ENCODE measurements around the gene CTSA.

CTSA gene

DNA sequence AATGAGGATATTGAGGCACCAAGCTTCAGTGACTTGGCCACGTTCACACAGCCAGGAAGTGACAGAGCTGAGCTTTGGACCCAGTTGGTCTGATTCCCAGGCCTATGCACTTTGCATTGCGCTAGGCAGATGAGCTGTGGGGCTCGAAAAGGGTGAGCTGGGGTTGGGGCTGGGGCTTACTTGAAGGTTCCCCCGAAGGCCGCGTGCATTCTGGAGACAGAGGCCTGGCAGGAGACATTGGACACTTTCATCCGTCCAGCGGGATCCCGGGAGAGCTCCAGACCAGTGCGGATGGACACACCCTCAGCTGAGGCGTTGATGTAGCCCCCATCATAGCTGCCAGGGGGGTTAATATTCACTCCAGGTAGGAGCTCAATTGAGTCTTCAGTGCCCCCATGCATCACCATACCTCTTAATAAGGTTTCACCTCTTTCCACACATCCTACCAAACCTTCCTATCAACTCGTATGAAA is 18.2 kb downstream of the CTSA start:
- Histone ChIP-seq H3K27ac (ENCODE audit: low read length) (no peak overlapping the region), H3K4me3 (ENCODE audit: low read length in 2 of 2) (no peak overlapping the region)

DNA sequence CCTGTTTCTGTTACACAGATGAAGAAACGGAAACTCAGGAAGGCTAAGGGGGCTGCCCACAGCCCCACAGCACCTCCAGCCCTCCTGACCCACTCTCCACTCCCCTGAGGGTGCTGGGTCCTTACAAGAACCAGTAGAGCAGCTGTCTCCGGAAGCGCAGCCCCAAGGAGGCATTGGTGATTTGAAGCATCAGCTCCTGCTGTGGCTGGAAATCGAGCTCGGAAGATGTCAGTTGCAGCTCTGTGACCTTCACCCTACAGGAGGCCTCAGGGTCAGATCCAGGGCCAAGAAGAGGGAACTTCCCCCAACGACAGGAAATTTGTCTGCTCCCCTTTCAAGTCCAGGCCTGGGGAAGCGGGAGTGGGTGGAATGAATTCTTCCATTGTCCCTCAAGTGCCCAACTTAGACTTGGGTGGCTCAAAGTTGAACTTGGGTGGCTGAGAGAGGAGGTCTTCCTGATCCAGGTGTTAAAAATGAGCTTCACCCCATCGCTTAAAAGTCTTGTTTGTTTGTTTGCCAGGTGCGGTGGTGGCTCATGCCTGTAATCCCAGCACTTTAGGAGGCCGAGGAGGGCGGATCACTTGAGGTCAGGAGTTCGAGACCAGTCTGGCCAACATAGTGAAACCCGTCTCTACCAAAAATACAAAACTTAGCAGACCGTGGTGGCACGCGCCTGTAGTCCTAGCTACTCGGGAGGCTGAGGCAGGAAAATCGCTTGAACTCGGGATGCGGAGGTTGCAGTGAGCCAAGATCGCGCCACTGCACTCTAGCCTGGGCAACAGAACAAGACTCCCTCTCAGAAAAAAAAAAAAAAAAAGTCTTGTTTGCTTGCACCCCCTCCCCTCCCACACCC is 18.9 kb downstream of the CTSA start:
- Histone ChIP-seq H3K27me3 (ENCODE audit: control insufficient read depth in 1 of 2, insufficient read depth in 2 of 2, low read length in 2 of 2) (no peaks in the 10 kb centered on the region), H3K9ac (ENCODE audit: low read length in 2 of 2) (no peak overlapping the region), H3K27ac (ENCODE audit: low read length) (no peak overlapping the region), H3K4me1 (ENCODE audit: control insufficient read depth, insufficient read depth, low read length) (peaks cover 20% of the 10 kb centered on the region), H3K36me3 (ENCODE audit: control insufficient read depth in 2 of 2, insufficient read depth in 2 of 2, low read length in 2 of 2) (peaks cover 0 to 2% of the 10 kb centered on the region in 2 donors), H3K4me3 (ENCODE audit: low read length in 2 of 2) (peak overlapping the region; percentile 1 to 54), H3K9me3 (ENCODE audit: control insufficient read depth in 2 of 2, low read length in 2 of 2) (no peaks in the 10 kb centered on the region)

More for the DNA sequence above, 18.2 kb downstream of the CTSA start:
- Histone ChIP-seq H3K9ac (ENCODE audit: low read length in 2 of 2) (no peak overlapping the region), H3K9me3 (ENCODE audit: control insufficient read depth in 2 of 2, low read length in 2 of 2) (no peaks in the 10 kb centered on the region), H3K4me1 (ENCODE audit: control insufficient read depth, insufficient read depth, low read length) (peaks cover 20% of the 10 kb centered on the region), H3K27me3 (ENCODE audit: control insufficient read depth in 1 of 2, insufficient read depth in 2 of 2, low read length in 2 of 2) (no peaks in the 10 kb centered on the region), H3K36me3 (ENCODE audit: control insufficient read depth in 2 of 2, insufficient read depth in 2 of 2, low read length in 2 of 2) (peaks cover 0 to 5% of the 10 kb centered on the region in 2 donors)

DNA sequence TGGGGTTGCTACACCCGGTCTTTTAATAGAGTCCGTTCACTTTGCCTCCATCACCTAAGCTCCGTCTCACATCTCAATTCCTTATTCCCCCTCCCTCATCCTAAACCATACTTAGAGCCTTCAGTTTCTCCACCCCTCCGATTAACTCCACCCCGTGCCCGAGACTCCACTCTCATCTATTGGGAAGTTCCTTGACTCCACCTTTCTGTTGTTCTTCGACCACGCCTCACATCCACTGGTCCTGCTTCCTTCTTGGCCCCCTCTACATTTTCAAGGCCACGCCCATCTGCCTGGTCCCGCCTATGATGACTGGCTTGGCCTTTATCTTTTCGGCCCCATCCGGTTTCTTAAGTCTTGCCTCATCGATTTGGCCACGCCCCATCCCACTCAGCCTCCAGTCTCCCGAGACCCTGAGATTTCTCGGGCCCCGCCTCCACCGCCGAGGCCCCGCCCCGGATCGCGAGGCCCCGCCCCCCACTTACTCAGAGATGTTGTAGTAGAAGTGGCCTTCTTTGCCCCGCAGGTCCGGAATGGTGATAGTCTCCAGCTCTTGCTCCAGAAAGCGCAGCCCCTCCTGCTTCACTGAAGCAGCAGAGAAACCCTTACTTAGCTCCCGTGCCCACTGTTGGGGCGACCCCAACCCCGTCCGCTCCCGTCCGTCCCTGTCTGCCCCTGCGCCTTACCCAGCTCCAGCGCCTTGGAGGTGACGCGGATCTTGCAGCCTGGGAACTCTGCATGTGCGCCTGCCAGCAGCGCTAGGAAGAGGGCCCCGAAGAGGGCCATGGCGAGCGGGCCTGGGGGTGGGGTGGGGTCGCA is 19.7 kb downstream of the CTSA start:
- no peaks in the 10 kb centered on the region for H3K9me3 ChIP-seq (ENCODE audit: control insufficient read depth in 2 of 2, low read length in 2 of 2)

DNA sequence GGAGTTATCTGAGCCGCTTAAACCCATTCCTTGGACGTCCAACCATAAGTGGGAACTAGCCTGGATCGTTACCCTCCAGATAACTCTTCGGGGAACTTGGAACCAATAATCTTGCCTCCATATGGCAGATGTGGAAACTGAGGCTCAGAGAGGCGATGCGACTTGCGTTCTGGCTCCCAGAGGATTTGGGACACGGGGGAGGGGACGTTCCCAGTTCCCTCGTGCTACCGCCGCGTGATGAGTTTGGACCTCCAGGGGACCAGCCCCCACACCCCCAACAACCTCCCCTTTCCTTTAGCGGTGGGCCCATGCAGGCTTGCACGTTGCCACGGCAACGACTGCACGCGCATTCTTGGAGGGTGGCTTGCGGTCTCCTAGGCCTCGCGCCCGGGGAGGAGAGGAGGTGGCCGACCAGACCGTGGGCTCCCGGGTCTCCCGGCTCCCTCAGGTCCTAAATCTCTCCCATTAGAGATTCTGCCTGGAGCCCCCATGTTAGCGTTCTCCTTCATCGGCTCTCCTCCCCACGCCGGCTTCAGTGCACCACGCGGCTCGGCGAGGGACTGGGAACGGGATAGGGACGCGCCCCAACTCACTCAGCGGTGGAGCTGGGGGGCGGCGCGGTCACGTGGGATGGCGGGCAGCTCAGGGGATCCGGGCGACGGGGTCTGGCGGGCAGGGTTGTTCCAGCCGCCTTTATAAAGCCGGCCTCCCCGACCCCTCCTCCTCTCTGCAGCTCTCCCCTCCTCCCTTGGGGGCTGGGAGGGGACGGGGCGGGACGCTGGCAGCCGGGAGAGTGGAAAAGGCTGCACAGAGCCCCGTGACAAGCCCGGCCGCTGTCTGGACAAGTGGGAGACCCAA is 20.6 kb downstream of the CTSA start, which contains the start of gene PLTP:
Gene PLTP, minus strand, starts transcription at position 670 of the 858 bp plus-strand sequence. CDS start 703 bp downstream, outside the sequence.
- H3K36me3 ChIP-seq (ENCODE audit: control insufficient read depth in 2 of 2, insufficient read depth in 2 of 2, low read length in 2 of 2) = no peaks in the 10 kb centered on the region
- H3K9ac ChIP-seq (ENCODE audit: low read length in 2 of 2) = peak within 1 kb of the TSS; percentile 60 to 68
- H3K4me1 ChIP-seq (ENCODE audit: control insufficient read depth, insufficient read depth, low read length) = peaks cover 20% of the 10 kb centered on the region
- no peaks in the 10 kb centered on the region for H3K9me3 ChIP-seq (ENCODE audit: control insufficient read depth in 2 of 2, low read length in 2 of 2)
- peak within 1 kb of the TSS; percentile 69 to 78 for H3K4me3 ChIP-seq (ENCODE audit: low read length in 2 of 2)
- H3K27ac ChIP-seq (ENCODE audit: low read length) = peak within 1 kb of the TSS; percentile 69
- H3K27me3 ChIP-seq (ENCODE audit: control insufficient read depth in 1 of 2, insufficient read depth in 2 of 2, low read length in 2 of 2) = no peaks in the 10 kb centered on the region

More for the DNA sequence above, 19.7 kb downstream of the CTSA start:
- peak overlapping the region; percentile 69 to 78 for H3K4me3 ChIP-seq (ENCODE audit: low read length in 2 of 2)
- H3K9ac ChIP-seq (ENCODE audit: low read length in 2 of 2) = peak overlapping the region; percentile 60 to 68
- no peaks in the 10 kb centered on the region for H3K27me3 ChIP-seq (ENCODE audit: control insufficient read depth in 1 of 2, insufficient read depth in 2 of 2, low read length in 2 of 2)
- H3K36me3 ChIP-seq (ENCODE audit: control insufficient read depth in 2 of 2, insufficient read depth in 2 of 2, low read length in 2 of 2) = no peaks in the 10 kb centered on the region
- H3K27ac ChIP-seq (ENCODE audit: low read length) = peak overlapping the region; percentile 69
- H3K4me1 ChIP-seq (ENCODE audit: control insufficient read depth, insufficient read depth, low read length) = peaks cover 20% of the 10 kb centered on the region

DNA sequence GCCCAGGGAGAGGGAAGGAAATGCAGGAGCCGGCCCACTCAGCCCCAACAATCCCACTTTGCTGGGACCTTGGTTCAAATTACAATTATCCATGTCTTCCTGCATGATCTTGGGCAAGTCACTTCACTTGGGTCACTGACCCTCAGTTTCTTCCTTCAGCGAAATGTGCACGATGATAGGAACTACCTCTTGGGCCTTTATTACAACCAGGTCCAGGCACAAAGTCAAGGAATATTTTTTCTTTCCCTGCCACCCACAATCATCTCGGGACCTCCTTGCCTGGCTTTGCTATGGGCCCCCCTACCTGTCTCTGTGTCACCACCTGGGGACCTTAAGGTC is 21.2 kb downstream of the CTSA start:
- Histone ChIP-seq H3K4me3 (ENCODE audit: low read length in 2 of 2) (peak overlapping the region; percentile 13 to 78), H3K36me3 (ENCODE audit: control insufficient read depth in 2 of 2, insufficient read depth in 2 of 2, low read length in 2 of 2) (no peaks in the 10 kb centered on the region), H3K4me1 (ENCODE audit: control insufficient read depth, insufficient read depth, low read length) (peaks cover 20% of the 10 kb centered on the region), H3K27me3 (ENCODE audit: control insufficient read depth in 1 of 2, insufficient read depth in 2 of 2, low read length in 2 of 2) (no peaks in the 10 kb centered on the region), H3K9ac (ENCODE audit: low read length in 2 of 2) (peak overlapping the region in 1 of 2 donors; percentile 68), H3K9me3 (ENCODE audit: control insufficient read depth in 2 of 2, low read length in 2 of 2) (no peaks in the 10 kb centered on the region), H3K27ac (ENCODE audit: low read length) (no peak overlapping the region)

DNA sequence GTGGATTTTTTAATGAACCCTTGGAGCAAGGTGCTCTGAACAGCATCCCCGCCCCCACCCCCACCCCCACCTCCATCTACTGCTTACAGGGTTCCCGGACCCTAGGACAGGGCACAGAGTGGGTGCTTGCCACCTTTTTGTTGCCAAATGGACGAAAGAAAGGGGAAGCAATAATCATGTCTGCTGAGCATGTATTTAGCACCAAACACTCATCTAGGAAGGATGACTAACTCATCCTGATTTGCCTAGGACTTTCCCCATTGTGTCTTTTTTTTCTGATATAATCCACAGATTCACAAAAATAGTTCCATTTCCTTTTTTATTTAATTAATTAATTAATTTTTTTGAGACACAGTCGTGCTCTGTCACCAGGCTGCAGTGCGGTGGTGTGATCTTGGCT is 22.0 kb downstream of the CTSA start:
- peaks cover 22% of the 10 kb centered on the region for H3K4me1 ChIP-seq (ENCODE audit: control insufficient read depth, insufficient read depth, low read length)
- H3K36me3 ChIP-seq (ENCODE audit: control insufficient read depth in 2 of 2, insufficient read depth in 2 of 2, low read length in 2 of 2) = no peaks in the 10 kb centered on the region
- H3K27ac ChIP-seq (ENCODE audit: low read length) = no peak overlapping the region
- H3K4me3 ChIP-seq (ENCODE audit: low read length in 2 of 2) = no peak overlapping the region
- no peak overlapping the region for H3K9ac ChIP-seq (ENCODE audit: low read length in 2 of 2)
- no peaks in the 10 kb centered on the region for H3K9me3 ChIP-seq (ENCODE audit: control insufficient read depth in 2 of 2, low read length in 2 of 2)
- no peaks in the 10 kb centered on the region for H3K27me3 ChIP-seq (ENCODE audit: control insufficient read depth in 1 of 2, insufficient read depth in 2 of 2, low read length in 2 of 2)

DNA sequence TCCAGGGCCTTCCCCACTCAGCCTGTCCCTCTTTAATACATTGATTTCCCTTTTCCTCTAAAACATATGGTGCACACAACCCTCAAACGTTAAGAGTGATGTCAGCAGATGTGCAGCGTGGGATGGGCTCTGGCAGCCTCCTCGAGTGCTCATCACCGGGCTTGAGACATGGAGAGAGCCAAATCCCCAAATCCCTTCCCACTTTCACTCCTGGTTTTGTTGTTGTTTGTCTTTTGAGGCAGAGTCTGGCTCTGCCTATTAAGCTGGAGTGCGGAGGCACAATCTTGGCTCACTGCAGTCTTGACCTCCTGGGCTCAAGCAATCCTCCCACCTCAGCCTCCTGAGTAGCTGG is 26.6 kb downstream of the CTSA start:
- no peak overlapping the region for H3K27ac ChIP-seq (ENCODE audit: low read length)

DNA sequence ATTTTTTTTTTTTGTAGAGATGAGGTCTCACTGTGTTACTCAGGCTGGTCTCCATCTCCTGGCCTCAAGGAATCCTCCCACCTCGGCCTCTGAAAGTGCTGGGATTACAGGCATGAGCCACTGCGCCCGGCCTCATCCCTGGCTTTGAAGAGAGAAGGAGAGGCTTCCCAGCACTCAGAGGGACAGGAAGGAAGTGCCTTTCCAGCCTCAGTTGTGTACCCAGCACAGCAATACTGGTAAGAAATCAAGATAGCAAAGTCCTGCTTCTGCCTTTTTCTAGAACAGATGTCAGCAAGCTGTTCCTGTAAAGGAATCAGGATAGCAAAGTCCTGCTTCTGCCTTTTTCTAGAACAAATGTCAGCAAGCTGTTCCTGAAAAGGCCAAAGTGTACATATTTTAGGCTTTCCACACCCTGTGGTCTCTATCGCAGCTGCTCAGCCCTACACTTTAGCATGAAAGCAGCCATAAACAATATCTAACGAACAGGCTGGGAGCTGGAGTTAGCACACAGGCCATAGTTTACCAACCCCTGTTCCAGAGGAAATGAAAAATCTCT is 27.1 kb downstream of the CTSA start:
- H3K4me1 ChIP-seq (ENCODE audit: control insufficient read depth, insufficient read depth, low read length) = peaks cover 4% of the 10 kb centered on the region
- peaks cover 0 to 3% of the 10 kb centered on the region in 2 donors for H3K27me3 ChIP-seq (ENCODE audit: control insufficient read depth in 1 of 2, insufficient read depth in 2 of 2, low read length in 2 of 2)
- no peak overlapping the region for H3K4me3 ChIP-seq (ENCODE audit: low read length in 2 of 2)
- no peak overlapping the region for H3K27ac ChIP-seq (ENCODE audit: low read length)
- H3K36me3 ChIP-seq (ENCODE audit: control insufficient read depth in 2 of 2, insufficient read depth in 2 of 2, low read length in 2 of 2) = no peaks in the 10 kb centered on the region
- H3K9me3 ChIP-seq (ENCODE audit: control insufficient read depth in 2 of 2, low read length in 2 of 2) = no peaks in the 10 kb centered on the region
- H3K9ac ChIP-seq (ENCODE audit: low read length in 2 of 2) = no peak overlapping the region

More for the DNA sequence above, 26.6 kb downstream of the CTSA start:
- peaks cover 4% of the 10 kb centered on the region for H3K4me1 ChIP-seq (ENCODE audit: control insufficient read depth, insufficient read depth, low read length)
- no peak overlapping the region for H3K4me3 ChIP-seq (ENCODE audit: low read length in 2 of 2)
- H3K9ac ChIP-seq (ENCODE audit: low read length in 2 of 2) = no peak overlapping the region
- no peaks in the 10 kb centered on the region for H3K9me3 ChIP-seq (ENCODE audit: control insufficient read depth in 2 of 2, low read length in 2 of 2)
- no peaks in the 10 kb centered on the region for H3K36me3 ChIP-seq (ENCODE audit: control insufficient read depth in 2 of 2, insufficient read depth in 2 of 2, low read length in 2 of 2)
- H3K27me3 ChIP-seq (ENCODE audit: control insufficient read depth in 1 of 2, insufficient read depth in 2 of 2, low read length in 2 of 2) = peaks cover 0 to 3% of the 10 kb centered on the region in 2 donors

DNA sequence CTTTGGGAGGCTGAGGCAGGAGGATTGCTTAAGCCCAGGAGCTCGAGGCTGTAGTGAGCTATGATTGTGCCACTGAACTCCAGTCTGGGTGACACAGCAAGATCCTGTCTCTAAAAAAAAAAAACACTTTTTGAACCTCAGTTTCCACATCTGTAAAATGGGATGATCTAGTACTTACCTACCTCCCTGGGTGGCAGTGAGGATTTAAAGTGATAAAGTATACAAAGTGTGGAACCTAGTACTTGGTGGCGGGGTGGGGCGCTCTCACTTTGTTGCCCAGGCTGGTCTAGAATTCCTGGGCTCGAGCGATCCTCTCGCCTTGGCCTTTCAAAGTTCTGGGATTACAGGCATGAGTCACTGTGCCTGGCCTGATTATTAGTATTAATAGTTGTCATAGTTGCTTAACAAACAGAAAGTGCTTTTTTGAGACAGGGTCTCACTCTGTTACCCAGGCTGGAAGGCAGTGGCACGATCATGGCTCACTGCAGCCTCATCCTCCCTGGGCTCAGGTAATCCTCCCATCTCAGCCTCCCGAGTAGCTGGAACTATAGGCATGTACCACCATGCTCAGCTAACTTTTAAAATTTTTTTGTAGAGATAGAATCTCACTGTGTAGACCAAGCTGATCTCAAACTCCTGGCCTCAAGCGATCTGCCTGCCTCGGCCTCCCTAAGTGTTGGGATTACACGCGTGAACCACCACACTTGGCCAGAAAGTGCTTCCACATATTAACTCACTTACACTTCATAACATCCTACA is 27.8 kb downstream of the CTSA start:
- Histone ChIP-seq H3K27me3 (ENCODE audit: control insufficient read depth in 1 of 2, insufficient read depth in 2 of 2, low read length in 2 of 2) (peaks cover 0 to 3% of the 10 kb centered on the region in 2 donors), H3K4me1 (ENCODE audit: control insufficient read depth, insufficient read depth, low read length) (peaks cover 4% of the 10 kb centered on the region), H3K9ac (ENCODE audit: low read length in 2 of 2) (no peak overlapping the region), H3K9me3 (ENCODE audit: control insufficient read depth in 2 of 2, low read length in 2 of 2) (no peaks in the 10 kb centered on the region), H3K4me3 (ENCODE audit: low read length in 2 of 2) (no peak overlapping the region), H3K27ac (ENCODE audit: low read length) (no peak overlapping the region), H3K36me3 (ENCODE audit: control insufficient read depth in 2 of 2, insufficient read depth in 2 of 2, low read length in 2 of 2) (no peaks in the 10 kb centered on the region)

Measured in stomach smooth muscle (tissue), 2 donors.